IPS-20b (cell line): Measurements from ENCODE around the gene DENND5B.
A peak's percentile ranks its signal among the peaks of the same experiment; 100 is the strongest.
"Not testable (repeated sequence)": the region's sequence is repeated elsewhere in the genome, so short reads cannot be mapped to it uniquely, and the experiment has no call there.

Experiments
- H3K27ac ChIP-seq: one replicate; pipeline ENCODE4 v1.5.1; 2013; ENCODE audit warnings: low read length
- H3K27me3 ChIP-seq: 2 replicates; pipeline ENCODE4 v1.6.1; 2013; ENCODE audit warnings: mild to moderate bottlenecking, low read length, inconsistent platforms; ENCODE audit not compliant: insufficient read depth
- H3K36me3 ChIP-seq: 2 replicates; pipeline ENCODE4 v1.6.1; 2013; ENCODE audit warnings: low read depth, mild to moderate bottlenecking, inconsistent platforms, low read length, moderate library complexity; ENCODE audit not compliant: insufficient read depth
- H3K4me1 ChIP-seq: 2 replicates; pipeline ENCODE4 v1.6.1; 2013; ENCODE audit warnings: mild to moderate bottlenecking, control low read depth, inconsistent platforms, low read length, moderate library complexity; ENCODE audit not compliant: insufficient read depth
- H3K4me3 ChIP-seq: 2 replicates; pipeline ENCODE4 v1.5.1; 2013; ENCODE audit warnings: mild to moderate bottlenecking, low read length, inconsistent platforms
- H3K9ac ChIP-seq: 2 replicates; pipeline ENCODE4 v1.6.1; 2013; ENCODE audit warnings: low read depth, mild to moderate bottlenecking, inconsistent platforms, low read length, moderate library complexity
- H3K9me3 ChIP-seq: 2 replicates; pipeline ENCODE4 v1.6.1; 2013; ENCODE audit warnings: mild to moderate bottlenecking, low read depth, low read length, inconsistent platforms; ENCODE audit not compliant: insufficient read depth

DENND5B gene

GRCh38 chr12:31517994-31518393 lies 72.9 kb downstream of the DENND5B start:
- Histone ChIP-seq H3K36me3 (no peaks in the 10 kb centered on the region), H3K27me3 (no peaks in the 10 kb centered on the region), H3K4me3 (peak overlapping the region; percentile 20; the same call in 1 of the 2 replicates), H3K27ac (peak overlapping the region; percentile 86), H3K4me1 (peaks cover 53% of the 10 kb centered on the region), H3K9me3 (no peaks in the 10 kb centered on the region), H3K9ac (peak overlapping the region; percentile 74; the same call in 1 of the 2 replicates)

GRCh38 chr12:31516702-31517101 lies 74.2 kb downstream of the DENND5B start:
- Histone ChIP-seq H3K36me3 (no peaks in the 10 kb centered on the region), H3K9me3 (no peaks in the 10 kb centered on the region), H3K9ac (no peak overlapping the region), H3K4me3 (no peak overlapping the region), H3K4me1 (peaks cover 42% of the 10 kb centered on the region), H3K27me3 (no peaks in the 10 kb centered on the region), H3K27ac (no peak overlapping the region)

- no peaks in the 10 kb centered on the region for H3K9me3 ChIP-seq
- H3K9ac ChIP-seq, result no peak overlapping the region
- H3K36me3 ChIP-seq, result no peaks in the 10 kb centered on the region
These were observed 76.0 kb downstream of the DENND5B start for GRCh38 chr12:31514912-31515311.

GRCh38 chr12:31510034-31510433 lies 80.9 kb downstream of the DENND5B start:
- Histone ChIP-seq H3K9me3 (peaks cover 6% of the 10 kb centered on the region; the same call in 1 of the 2 replicates), H3K9ac (no peak overlapping the region), H3K36me3 (no peaks in the 10 kb centered on the region), H3K4me1 (peaks cover 37% of the 10 kb centered on the region), H3K27me3 (no peaks in the 10 kb centered on the region), H3K27ac (no peak overlapping the region), H3K4me3 (no peak overlapping the region)

More at GRCh38 chr12:31514912-31515311, 76.0 kb downstream of the DENND5B start:
- peaks cover 34% of the 10 kb centered on the region for H3K4me1 ChIP-seq
- no peak overlapping the region for H3K4me3 ChIP-seq
- H3K27ac ChIP-seq, result no peak overlapping the region
- no peaks in the 10 kb centered on the region for H3K27me3 ChIP-seq

- peak overlapping the region; percentile 72 for H3K27ac ChIP-seq
- peak overlapping the region; percentile 57; the same call in 1 of the 2 replicates for H3K9ac ChIP-seq
- H3K27me3 ChIP-seq, result no peaks in the 10 kb centered on the region
These were observed 82.3 kb downstream of the DENND5B start for GRCh38 chr12:31508436-31509150.

GRCh38 chr12:31507966-31508365 lies 83.0 kb downstream of the DENND5B start:
- Histone ChIP-seq H3K36me3 (no peaks in the 10 kb centered on the region), H3K4me1 (peaks cover 37% of the 10 kb centered on the region), H3K9ac (peak overlapping the region; percentile 57; the same call in 1 of the 2 replicates), H3K9me3 (peaks cover 11% of the 10 kb centered on the region; the same call in 1 of the 2 replicates), H3K4me3 (no peak overlapping the region), H3K27me3 (no peaks in the 10 kb centered on the region), H3K27ac (peak overlapping the region; percentile 72)

More at GRCh38 chr12:31508436-31509150, 82.3 kb downstream of the DENND5B start:
- H3K9me3 ChIP-seq, result peaks cover 11% of the 10 kb centered on the region; the same call in 1 of the 2 replicates
- peaks cover 37% of the 10 kb centered on the region for H3K4me1 ChIP-seq
- H3K36me3 ChIP-seq, result no peaks in the 10 kb centered on the region
- H3K4me3 ChIP-seq, result 0 out of 2 replicates have a peak overlapping the region, but pooled peaks have one; percentile 15

GRCh38 chr12:31506515-31507306 lies 84.2 kb downstream of the DENND5B start:
- peaks cover 37% of the 10 kb centered on the region for H3K4me1 ChIP-seq
- no peaks in the 10 kb centered on the region for H3K36me3 ChIP-seq
- peaks cover 11% of the 10 kb centered on the region; the same call in 1 of the 2 replicates for H3K9me3 ChIP-seq
- H3K9ac ChIP-seq, result peak overlapping the region; percentile 39; the same call in 1 of the 2 replicates
- H3K27me3 ChIP-seq, result no peaks in the 10 kb centered on the region
- H3K4me3 ChIP-seq, result peak overlapping the region; percentile 32; the same call in 1 of the 2 replicates
- no peak overlapping the region for H3K27ac ChIP-seq

GRCh38 chr12:31504625-31505222 lies 86.2 kb downstream of the DENND5B start:
- no peaks in the 10 kb centered on the region for H3K27me3 ChIP-seq

GRCh38 chr12:31501014-31501413 lies 89.9 kb downstream of the DENND5B start:
- H3K9ac ChIP-seq, H3K4me3 ChIP-seq, H3K36me3 ChIP-seq, H3K27ac ChIP-seq, H3K27me3 ChIP-seq: not testable (repeated sequence)
- H3K4me1 ChIP-seq, result peaks cover 23% of the 10 kb centered on the region; the same call in 1 of the 2 replicates
- H3K9me3 ChIP-seq, result peaks cover 11% of the 10 kb centered on the region; the same call in 1 of the 2 replicates

More at GRCh38 chr12:31504625-31505222, 86.2 kb downstream of the DENND5B start:
- H3K27ac ChIP-seq, result no peak overlapping the region
- H3K9me3 ChIP-seq, result peaks cover 11% of the 10 kb centered on the region; the same call in 1 of the 2 replicates
- peaks cover 35% of the 10 kb centered on the region for H3K4me1 ChIP-seq
- H3K4me3 ChIP-seq, result no peak overlapping the region
- H3K9ac ChIP-seq, result no peak overlapping the region
- H3K36me3 ChIP-seq, result no peaks in the 10 kb centered on the region

- H3K4me1 ChIP-seq, result peaks cover 23% of the 10 kb centered on the region; the same call in 1 of the 2 replicates
These were observed 91.4 kb downstream of the DENND5B start for GRCh38 chr12:31499567-31499966.

GRCh38 chr12:31498424-31498823 lies 92.5 kb downstream of the DENND5B start:
- Histone ChIP-seq H3K27ac (peak overlapping the region; percentile 4), H3K36me3 (peaks cover 4% of the 10 kb centered on the region; the same call in 1 of the 2 replicates), H3K27me3 (no peaks in the 10 kb centered on the region), H3K4me1 (peaks cover 23% of the 10 kb centered on the region; the same call in 1 of the 2 replicates), H3K9ac (no peak overlapping the region), H3K9me3 (no peaks in the 10 kb centered on the region), H3K4me3 (no peak overlapping the region)

More at GRCh38 chr12:31499567-31499966, 91.4 kb downstream of the DENND5B start:
- peaks cover under 1% of the 10 kb centered on the region; the same call in 1 of the 2 replicates for H3K9me3 ChIP-seq
- H3K27ac ChIP-seq, result no peak overlapping the region
- H3K4me3 ChIP-seq, result peak overlapping the region; percentile 4; the same call in 1 of the 2 replicates
- peaks cover 4% of the 10 kb centered on the region; the same call in 1 of the 2 replicates for H3K36me3 ChIP-seq
- H3K27me3 ChIP-seq, result no peaks in the 10 kb centered on the region
- peak overlapping the region; percentile 2; the same call in 1 of the 2 replicates for H3K9ac ChIP-seq
